GM13977 (cell line): ENCODE results near the gene DENND2C.
A peak's percentile ranks its signal among the peaks of the same experiment; 100 is the strongest.

Source experiments
- DNase-seq: peaks from one replicate; pipeline ENCODE4 v3.0.0; 2012; ENCODE audit warnings: low spot score
- in situ Hi-C: fragments of 300-500 bp; cut with MboI; formaldehyde crosslinking; loops from one replicate; pipeline ENCODE4 v1.12.0; 2022; ENCODE audit warnings: low sequenced_read_pairs, low pct_unique_long_range_greater_than_20kb, mixed read lengths, inconsistent platforms; ENCODE audit not compliant: unreplicated experiment
- TF ChIP-seq, protein P1 (sequence below): IDR thresholded peaks from 2 replicates; pipeline ENCODE4 v1.5.1; 2012; ENCODE audit warnings: mild to moderate bottlenecking, control low read depth; ENCODE audit not compliant: insufficient read depth; ENCODE audit errors: extremely low read depth, missing control alignments

The DENND2C gene

DNA sequence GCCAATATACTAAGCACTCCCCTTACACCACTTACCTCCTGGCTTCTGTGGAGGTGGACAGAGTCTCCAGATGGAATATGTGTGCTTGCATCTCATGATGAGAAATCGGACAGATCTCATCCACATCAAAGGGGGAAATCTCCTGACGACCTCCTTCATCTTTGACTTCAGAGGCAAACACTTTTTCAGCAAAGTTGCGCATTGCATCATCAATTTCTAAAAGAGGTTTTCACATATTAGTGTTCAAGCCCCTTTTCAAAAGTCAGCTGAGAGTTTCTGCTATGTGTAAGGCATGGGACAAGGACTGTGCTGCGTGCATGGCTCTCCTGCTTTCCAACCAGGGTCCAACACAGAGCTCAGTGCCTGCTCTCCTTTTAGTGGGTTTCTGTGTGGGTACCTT is 18.7 kb upstream of the DENND2C start:
- no peak for DNase-seq
- TF ChIP-seq, protein P1, sequence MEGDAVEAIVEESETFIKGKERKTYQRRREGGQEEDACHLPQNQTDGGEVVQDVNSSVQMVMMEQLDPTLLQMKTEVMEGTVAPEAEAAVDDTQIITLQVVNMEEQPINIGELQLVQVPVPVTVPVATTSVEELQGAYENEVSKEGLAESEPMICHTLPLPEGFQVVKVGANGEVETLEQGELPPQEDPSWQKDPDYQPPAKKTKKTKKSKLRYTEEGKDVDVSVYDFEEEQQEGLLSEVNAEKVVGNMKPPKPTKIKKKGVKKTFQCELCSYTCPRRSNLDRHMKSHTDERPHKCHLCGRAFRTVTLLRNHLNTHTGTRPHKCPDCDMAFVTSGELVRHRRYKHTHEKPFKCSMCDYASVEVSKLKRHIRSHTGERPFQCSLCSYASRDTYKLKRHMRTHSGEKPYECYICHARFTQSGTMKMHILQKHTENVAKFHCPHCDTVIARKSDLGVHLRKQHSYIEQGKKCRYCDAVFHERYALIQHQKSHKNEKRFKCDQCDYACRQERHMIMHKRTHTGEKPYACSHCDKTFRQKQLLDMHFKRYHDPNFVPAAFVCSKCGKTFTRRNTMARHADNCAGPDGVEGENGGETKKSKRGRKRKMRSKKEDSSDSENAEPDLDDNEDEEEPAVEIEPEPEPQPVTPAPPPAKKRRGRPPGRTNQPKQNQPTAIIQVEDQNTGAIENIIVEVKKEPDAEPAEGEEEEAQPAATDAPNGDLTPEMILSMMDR, result no peak
- in situ Hi-C loops, result no loop called here

DNA sequence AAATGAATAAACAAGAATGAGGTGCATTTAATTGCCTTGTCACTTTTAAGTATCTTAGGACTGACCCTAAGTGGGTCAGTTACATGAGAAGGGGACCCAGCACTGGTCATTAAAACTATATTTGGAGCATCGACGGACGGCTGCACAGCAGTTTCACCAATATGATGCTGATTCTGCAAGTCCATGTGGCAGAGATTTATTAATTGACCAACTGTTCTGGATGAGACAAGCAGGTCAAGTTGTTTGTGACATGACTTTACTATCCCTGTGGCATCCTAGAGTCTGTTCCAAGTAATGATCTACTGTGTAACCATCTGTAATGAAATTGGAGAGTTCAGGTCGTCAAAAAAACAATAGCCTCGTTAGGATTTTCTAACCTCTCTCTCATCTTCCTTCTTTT is 16.0 kb upstream of the DENND2C start:
- DNase-seq, result no peak
- in situ Hi-C loops, result no loop called here
- TF ChIP-seq, protein P1, result no peak

DNA sequence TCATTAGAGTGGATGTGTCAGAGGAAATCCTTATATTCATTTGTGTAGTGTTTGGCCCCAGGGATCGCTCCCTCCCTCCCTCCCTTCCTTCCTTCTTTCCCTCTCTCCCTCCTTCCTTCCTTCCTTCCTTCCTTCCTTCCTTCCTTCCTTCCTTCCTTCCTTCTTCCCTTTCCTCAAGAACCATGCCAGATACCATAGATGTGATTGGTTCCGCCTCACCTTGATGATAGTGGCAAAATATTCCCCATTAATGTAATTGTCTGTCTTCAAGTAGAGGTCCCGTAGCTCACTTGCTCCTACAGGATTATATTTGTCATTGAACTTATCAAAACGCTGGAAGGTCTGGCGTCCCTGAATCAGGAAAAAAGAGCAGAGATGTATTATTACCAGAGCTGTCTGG is 7.8 kb upstream of the DENND2C start:
- DNase-seq, result no peak
- TF ChIP-seq, protein P1, result no peak
- in situ Hi-C loops, result no loop called here

- in situ Hi-C loops, result no loop called here
- TF ChIP-seq, protein P1, result no peak
- DNase-seq, result no peak
These were observed 6.3 kb upstream of the DENND2C start for GRCh38 chr1:114676115-114676514.

- TF ChIP-seq, protein P1, result no peak
- in situ Hi-C loops, result no loop called here
- no peak for DNase-seq
These were observed 2.1 kb upstream of the DENND2C start for GRCh38 chr1:114671939-114672275.

DNA sequence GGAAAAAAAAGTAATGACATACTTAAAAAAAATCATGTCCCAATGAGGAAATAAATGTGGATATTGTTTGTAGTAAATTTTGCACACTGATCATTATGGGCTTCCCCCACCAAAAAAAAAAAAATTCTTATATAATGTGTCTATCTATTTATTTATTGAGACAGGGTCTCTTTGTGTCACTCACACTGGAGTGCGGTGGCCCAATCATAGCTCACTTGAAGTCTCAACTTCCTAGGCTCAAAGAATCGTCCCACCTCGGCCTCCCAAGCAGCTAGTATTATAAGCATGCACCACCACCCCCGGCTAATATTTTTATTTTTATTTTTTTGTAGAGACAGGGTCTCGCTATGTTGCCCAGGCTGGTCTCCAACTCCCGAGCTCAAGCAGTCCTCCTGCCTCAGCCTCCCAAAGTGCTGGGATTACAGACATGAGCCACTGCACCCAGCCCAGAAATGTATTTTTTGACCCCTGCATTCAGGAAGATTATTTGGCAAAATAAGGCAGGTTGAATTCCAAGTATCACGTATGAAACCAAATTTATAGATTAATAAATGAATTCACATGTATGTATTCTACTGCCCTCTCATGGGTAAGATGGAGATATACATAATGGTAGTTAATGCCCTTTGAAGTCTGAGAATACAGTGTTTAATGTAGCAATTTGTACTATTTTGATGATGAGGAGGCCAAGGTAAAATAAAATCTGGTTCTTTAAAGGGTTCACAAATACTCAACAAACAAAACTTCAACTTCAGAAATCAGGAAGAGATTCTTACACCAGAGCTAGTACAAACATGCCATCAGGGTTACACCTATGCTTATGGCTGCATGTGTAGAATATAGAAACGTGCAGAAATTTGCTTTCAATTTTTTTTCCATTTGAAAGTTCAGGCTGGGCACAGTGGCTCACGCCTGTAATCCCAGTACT is 1.4 kb upstream of the DENND2C start:
- TF ChIP-seq, protein P1, result peak; percentile 24
- in situ Hi-C loops, result no loop called here
- peak; percentile 44 for DNase-seq
